HepG2 (cell line): ENCODE data around the gene TBCD. TPM values are rescaled to one million over a fixed set of nuclear protein-coding genes. Genes with fewer than 3 reads are reported as not detected.

Source experiments
- AGO1 ChIP-seq: fragments of 200-400 bp; formaldehyde crosslinking; IDR thresholded peaks from 2 replicates; pipeline ENCODE4 v1.6.1; 2017; ENCODE audit warnings: mild to moderate bottlenecking, low read depth, low read length, moderate library complexity; ENCODE audit not compliant: poor library complexity, severe bottlenecking
- BORCS8-MEF2B ChIP-seq: sonication (generic); formaldehyde crosslinking; IDR thresholded peaks from 2 replicates; pipeline ENCODE4 v1.8.0; 2022; ENCODE audit warnings: mild to moderate bottlenecking, missing genetic modification reagents
- CHD2 ChIP-seq: IDR thresholded peaks from 2 replicates; pipeline ENCODE4 v1.6.1; 2011; ENCODE audit warnings: low read depth, low read length, improper control_type of control experiment
- ESRRA ChIP-seq: sonication (generic); formaldehyde crosslinking; IDR thresholded peaks from 2 replicates; pipeline ENCODE4 v1.5.1; 2020; ENCODE audit warnings: mild to moderate bottlenecking, low read depth, missing genetic modification reagents
- GRHL1 ChIP-seq: sonication (generic); formaldehyde crosslinking; conservative IDR thresholded peaks from 2 replicates; pipeline ENCODE4 v1.8.0; 2022; ENCODE audit warnings: missing genetic modification reagents
- KLF6 ChIP-seq: IDR thresholded peaks from 2 replicates; pipeline ENCODE4 v1.8.0; 2016; ENCODE audit warnings: missing biosample characterization, missing genetic modification reagents
- LCORL ChIP-seq, 2 experiments: fragments of 450-650 bp in 1 of 2; sonication (generic) in 1 of 2; formaldehyde crosslinking in 1 of 2; IDR thresholded peaks; 2 replicates each; pipeline versions ENCODE4 v1.5.0 to v1.6.1; 2017 to 2020; ENCODE audit warnings: antibody characterized with exemption in 1 of 2, missing genetic modification reagents in 1 of 2
- MXD4 ChIP-seq: IDR thresholded peaks from 2 replicates; pipeline ENCODE4 v1.6.1; 2016; ENCODE audit warnings: mild to moderate bottlenecking, missing biosample characterization, missing genetic modification reagents
- RAD51 ChIP-seq: fragments of 450-650 bp; IDR thresholded peaks from 2 replicates; pipeline ENCODE4 v1.6.1; 2016; ENCODE audit warnings: borderline replicate concordance
- SMAD3 ChIP-seq: sonication (generic); formaldehyde crosslinking; IDR thresholded peaks from 2 replicates; pipeline ENCODE4 v1.4.0; 2020; ENCODE audit warnings: missing genetic modification reagents
- SNAPC5 ChIP-seq: sonication (generic); formaldehyde crosslinking; IDR thresholded peaks from 2 replicates; pipeline ENCODE4 v1.8.1; 2023; ENCODE audit warnings: mild to moderate bottlenecking, missing genetic modification reagents, borderline replicate concordance
- STAG1 ChIP-seq: sonication (generic); formaldehyde crosslinking; IDR thresholded peaks from 2 replicates; pipeline ENCODE4 v1.4.0; 2020; ENCODE audit warnings: missing genetic modification reagents
- ZFP36 ChIP-seq: fragments of 150-350 bp; IDR thresholded peaks from 2 replicates; pipeline ENCODE4 v1.6.1; 2018; ENCODE audit warnings: borderline replicate concordance, low read length, low read depth; ENCODE audit not compliant: partially characterized antibody
- ZNF274 ChIP-seq: sonication (generic); formaldehyde crosslinking; IDR thresholded peaks from 2 replicates; pipeline ENCODE4 v1.5.1; 2020; ENCODE audit warnings: mild to moderate bottlenecking, missing genetic modification reagents
- ZNF496 ChIP-seq: sonication (generic); formaldehyde crosslinking; IDR thresholded peaks from 2 replicates; pipeline ENCODE4 v1.8.1; 2023; ENCODE audit warnings: mild to moderate bottlenecking, moderate library complexity, missing genetic modification reagents; ENCODE audit not compliant: insufficient replicate concordance
- ZNF776 ChIP-seq: sonication (generic); formaldehyde crosslinking; IDR thresholded peaks from 2 replicates; pipeline ENCODE4 v1.4.0; 2020; ENCODE audit warnings: mild to moderate bottlenecking, missing genetic modification reagents
- ZNF816 ChIP-seq: sonication (generic); formaldehyde crosslinking; IDR thresholded peaks from 2 replicates; pipeline ENCODE4 v1.8.0; 2022; ENCODE audit warnings: missing genetic modification reagents, mild to moderate bottlenecking, borderline replicate concordance
- polyA plus RNA-seq, 8 experiments: library from polyadenylated mRNA; depleted of rRNA in 3 of 8; stranded (reverse) in 7 of 8; unstranded in 1 of 8; fragments of >200 nt; fragmentation: Illumina TruSeq in 4 of 8; extraction: Trizol in 4 of 8; gene quantifications; 2 replicates each; pipeline versions ENCODE4 v1.2.1 to v1.2.3, GENCODE V29; 2011 to 2016; ENCODE audit warnings: low read depth in 4 of 8, missing spikeins in 1 of 8, mixed read lengths in 1 of 8; ENCODE audit not compliant: insufficient read depth in 1 of 8
- total RNA-seq, 5 experiments: library from RNA; depleted of rRNA; stranded (reverse); fragments of >200 nt; fragmentation: Illumina TruSeq; extraction: Trizol; gene quantifications; 2 replicates each; pipeline ENCODE4 v1.2.3, GENCODE V29; 2016; ENCODE audit warnings: low read depth in 1 of 5
- TF ChIP-seq, protein P1 (sequence below): sonication (generic); formaldehyde crosslinking; IDR thresholded peaks from 2 replicates; pipeline ENCODE4 v1.4.0; 2020; ENCODE audit warnings: mild to moderate bottlenecking, missing genetic modification reagents
- TF ChIP-seq, protein P2 (sequence below): sonication (generic); formaldehyde crosslinking; IDR thresholded peaks from 2 replicates; pipeline ENCODE4 v1.5.0; 2020; ENCODE audit warnings: mild to moderate bottlenecking, low read depth, missing genetic modification reagents, borderline replicate concordance
- TF ChIP-seq, protein P3 (sequence below): sonication (generic); formaldehyde crosslinking; IDR thresholded peaks from 2 replicates; pipeline ENCODE4 v1.4.0; 2020; ENCODE audit warnings: mild to moderate bottlenecking, low read depth, missing genetic modification reagents
- TF ChIP-seq, protein P4 (sequence below): sonication (generic); formaldehyde crosslinking; IDR thresholded peaks from 2 replicates; pipeline ENCODE4 v1.5.0; 2020; ENCODE audit warnings: mild to moderate bottlenecking, missing genetic modification reagents

TBCD gene
- total and polyA plus RNA-seq, 2 of the 13 experiments (the other 11 are each of a cell fraction or from before 2014, with no cell fraction given) = 33.9 to 54.8 TPM

DNA sequence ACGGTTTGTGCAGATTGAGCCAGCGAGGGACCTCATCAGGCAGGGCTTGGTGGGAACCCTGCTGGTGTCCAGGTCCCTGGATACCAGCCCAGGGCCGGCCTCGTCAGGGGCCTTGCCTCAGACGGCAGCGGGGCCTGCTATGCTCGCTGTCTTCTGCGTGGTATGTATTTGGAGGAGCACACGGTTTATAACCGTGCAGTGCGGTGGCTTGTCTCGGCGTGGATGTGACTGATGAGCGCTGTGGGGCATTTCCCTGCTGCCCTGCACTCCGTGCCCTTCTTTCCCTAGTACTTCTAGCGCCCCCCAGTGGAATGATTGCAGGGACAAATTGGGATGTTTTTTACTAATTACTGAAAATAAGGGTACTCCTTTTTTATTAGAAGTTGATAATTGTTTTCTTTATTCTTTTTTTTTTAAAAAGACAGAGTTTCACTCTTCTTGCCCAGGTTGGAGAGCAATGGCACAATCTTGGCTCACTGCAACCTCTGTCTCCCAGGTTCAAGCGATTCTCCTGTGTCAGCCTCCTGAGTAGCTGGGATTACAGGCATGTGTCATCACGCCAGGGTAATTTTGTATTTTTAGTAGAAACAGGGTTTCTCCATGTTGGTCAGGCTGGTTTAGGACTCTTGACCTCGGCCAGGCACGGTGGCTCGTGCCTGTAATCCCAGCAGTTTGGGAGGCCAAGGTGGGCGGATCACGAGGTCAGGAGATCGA lies 15.3 kb downstream of the TBCD start (continued):
- TF ChIP-seq, protein P1, sequence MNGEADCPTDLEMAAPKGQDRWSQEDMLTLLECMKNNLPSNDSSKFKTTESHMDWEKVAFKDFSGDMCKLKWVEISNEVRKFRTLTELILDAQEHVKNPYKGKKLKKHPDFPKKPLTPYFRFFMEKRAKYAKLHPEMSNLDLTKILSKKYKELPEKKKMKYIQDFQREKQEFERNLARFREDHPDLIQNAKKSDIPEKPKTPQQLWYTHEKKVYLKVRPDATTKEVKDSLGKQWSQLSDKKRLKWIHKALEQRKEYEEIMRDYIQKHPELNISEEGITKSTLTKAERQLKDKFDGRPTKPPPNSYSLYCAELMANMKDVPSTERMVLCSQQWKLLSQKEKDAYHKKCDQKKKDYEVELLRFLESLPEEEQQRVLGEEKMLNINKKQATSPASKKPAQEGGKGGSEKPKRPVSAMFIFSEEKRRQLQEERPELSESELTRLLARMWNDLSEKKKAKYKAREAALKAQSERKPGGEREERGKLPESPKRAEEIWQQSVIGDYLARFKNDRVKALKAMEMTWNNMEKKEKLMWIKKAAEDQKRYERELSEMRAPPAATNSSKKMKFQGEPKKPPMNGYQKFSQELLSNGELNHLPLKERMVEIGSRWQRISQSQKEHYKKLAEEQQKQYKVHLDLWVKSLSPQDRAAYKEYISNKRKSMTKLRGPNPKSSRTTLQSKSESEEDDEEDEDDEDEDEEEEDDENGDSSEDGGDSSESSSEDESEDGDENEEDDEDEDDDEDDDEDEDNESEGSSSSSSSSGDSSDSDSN (CRISPR knock-in tag) = no peak
- no peak for TF ChIP-seq ZNF816 (CRISPR knock-in tag)
- TF ChIP-seq STAG1 (CRISPR knock-in tag) = peak; percentile 94
- TF ChIP-seq GRHL1 = no peak
- TF ChIP-seq CHD2 = no peak
- no peak for TF ChIP-seq MXD4 (CRISPR knock-in tag)
- TF ChIP-seq, protein P2, sequence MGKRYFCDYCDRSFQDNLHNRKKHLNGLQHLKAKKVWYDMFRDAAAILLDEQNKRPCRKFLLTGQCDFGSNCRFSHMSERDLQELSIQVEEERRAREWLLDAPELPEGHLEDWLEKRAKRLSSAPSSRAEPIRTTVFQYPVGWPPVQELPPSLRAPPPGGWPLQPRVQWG (CRISPR knock-in tag) = no peak
- no peak for TF ChIP-seq AGO1
- TF ChIP-seq BORCS8-MEF2B = no peak
- TF ChIP-seq, protein P3, sequence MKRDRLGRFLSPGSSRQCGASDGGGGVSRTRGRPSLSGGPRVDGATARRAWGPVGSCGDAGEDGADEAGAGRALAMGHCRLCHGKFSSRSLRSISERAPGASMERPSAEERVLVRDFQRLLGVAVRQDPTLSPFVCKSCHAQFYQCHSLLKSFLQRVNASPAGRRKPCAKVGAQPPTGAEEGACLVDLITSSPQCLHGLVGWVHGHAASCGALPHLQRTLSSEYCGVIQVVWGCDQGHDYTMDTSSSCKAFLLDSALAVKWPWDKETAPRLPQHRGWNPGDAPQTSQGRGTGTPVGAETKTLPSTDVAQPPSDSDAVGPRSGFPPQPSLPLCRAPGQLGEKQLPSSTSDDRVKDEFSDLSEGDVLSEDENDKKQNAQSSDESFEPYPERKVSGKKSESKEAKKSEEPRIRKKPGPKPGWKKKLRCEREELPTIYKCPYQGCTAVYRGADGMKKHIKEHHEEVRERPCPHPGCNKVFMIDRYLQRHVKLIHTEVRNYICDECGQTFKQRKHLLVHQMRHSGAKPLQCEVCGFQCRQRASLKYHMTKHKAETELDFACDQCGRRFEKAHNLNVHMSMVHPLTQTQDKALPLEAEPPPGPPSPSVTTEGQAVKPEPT (CRISPR knock-in tag) = peak; percentile 57; the same call in 1 of the 2 replicates
- TF ChIP-seq ZNF496 (CRISPR knock-in tag) = no peak
- TF ChIP-seq ESRRA (CRISPR knock-in tag) = no peak
- no peak for TF ChIP-seq KLF6 (CRISPR knock-in tag)
- no peak for TF ChIP-seq SMAD3 (CRISPR knock-in tag)
- TF ChIP-seq SNAPC5 = no peak
- no peak for TF ChIP-seq RAD51
- no peak for TF ChIP-seq ZNF274 (CRISPR knock-in tag)
- no peak for TF ChIP-seq LCORL (IDR thresholded peaks at IDR 0.05)
- no peak for TF ChIP-seq LCORL (CRISPR knock-in tag; IDR thresholded peaks at IDR 0.05)
- TF ChIP-seq, protein P4, sequence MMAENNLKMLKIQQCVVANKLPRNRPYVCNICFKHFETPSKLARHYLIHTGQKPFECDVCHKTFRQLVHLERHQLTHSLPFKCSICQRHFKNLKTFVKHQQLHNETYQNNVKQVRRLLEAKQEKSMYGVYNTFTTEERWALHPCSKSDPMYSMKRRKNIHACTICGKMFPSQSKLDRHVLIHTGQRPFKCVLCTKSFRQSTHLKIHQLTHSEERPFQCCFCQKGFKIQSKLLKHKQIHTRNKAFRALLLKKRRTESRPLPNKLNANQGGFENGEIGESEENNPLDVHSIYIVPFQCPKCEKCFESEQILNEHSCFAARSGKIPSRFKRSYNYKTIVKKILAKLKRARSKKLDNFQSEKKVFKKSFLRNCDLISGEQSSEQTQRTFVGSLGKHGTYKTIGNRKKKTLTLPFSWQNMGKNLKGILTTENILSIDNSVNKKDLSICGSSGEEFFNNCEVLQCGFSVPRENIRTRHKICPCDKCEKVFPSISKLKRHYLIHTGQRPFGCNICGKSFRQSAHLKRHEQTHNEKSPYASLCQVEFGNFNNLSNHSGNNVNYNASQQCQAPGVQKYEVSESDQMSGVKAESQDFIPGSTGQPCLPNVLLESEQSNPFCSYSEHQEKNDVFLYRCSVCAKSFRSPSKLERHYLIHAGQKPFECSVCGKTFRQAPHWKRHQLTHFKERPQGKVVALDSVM = no peak
- TF ChIP-seq ZNF776 = no peak
- TF ChIP-seq ZFP36 = no peak
